HL-60 (cell line): Measurements from ENCODE around the gene KIAA1671.

Source experiments
- DNase-seq, 2 experiments: peaks; one replicate each; pipeline ENCODE4 v3.0.0-alpha.2; 2010 to 2020; ENCODE audit warnings: low read depth in 1 of 2, low spot score in 1 of 2
- H3K27ac ChIP-seq: fragments of 250-450 bp; sonication (Bioruptor Pico); replicated peaks from 2 replicates; pipeline ENCODE4 v1.5.1; 2020; ENCODE audit warnings: mild to moderate bottlenecking, moderate library complexity
- H3K27me3 ChIP-seq: fragments of 250-450 bp; sonication (Bioruptor Pico); 2 replicates; pipeline ENCODE4 v1.5.1; 2021; ENCODE audit warnings: mild to moderate bottlenecking, moderate library complexity; ENCODE audit not compliant: insufficient read depth, poor library complexity, severe bottlenecking
- H3K4me3 ChIP-seq: replicated peaks from 2 replicates; pipeline ENCODE4 v1.5.1; 2011; ENCODE audit warnings: mild to moderate bottlenecking, control low read depth, low read length; ENCODE audit not compliant: insufficient read depth
- CTCF ChIP-seq: IDR thresholded peaks from one replicate; pipeline ENCODE4 v1.5.1; 2011; ENCODE audit warnings: low read length, control low read depth, inconsistent platforms; ENCODE audit not compliant: insufficient read depth
- GABPA ChIP-seq: IDR thresholded peaks from 2 replicates; pipeline ENCODE4 v1.6.1; 2012; ENCODE audit warnings: low read depth
- POLR2AphosphoS5 ChIP-seq: IDR thresholded peaks from 2 replicates; pipeline ENCODE4 v1.6.1; 2012; ENCODE audit warnings: low read depth
- SPI1 ChIP-seq: IDR thresholded peaks from 2 replicates; pipeline ENCODE4 v1.6.1; 2012; ENCODE audit warnings: low read depth, mild to moderate bottlenecking, borderline replicate concordance
- TF ChIP-seq, protein P1 (sequence below): IDR thresholded peaks from 2 replicates; pipeline ENCODE4 v1.6.1; 2012; ENCODE audit warnings: low read depth; ENCODE audit not compliant: insufficient replicate concordance

The KIAA1671 gene

DNA sequence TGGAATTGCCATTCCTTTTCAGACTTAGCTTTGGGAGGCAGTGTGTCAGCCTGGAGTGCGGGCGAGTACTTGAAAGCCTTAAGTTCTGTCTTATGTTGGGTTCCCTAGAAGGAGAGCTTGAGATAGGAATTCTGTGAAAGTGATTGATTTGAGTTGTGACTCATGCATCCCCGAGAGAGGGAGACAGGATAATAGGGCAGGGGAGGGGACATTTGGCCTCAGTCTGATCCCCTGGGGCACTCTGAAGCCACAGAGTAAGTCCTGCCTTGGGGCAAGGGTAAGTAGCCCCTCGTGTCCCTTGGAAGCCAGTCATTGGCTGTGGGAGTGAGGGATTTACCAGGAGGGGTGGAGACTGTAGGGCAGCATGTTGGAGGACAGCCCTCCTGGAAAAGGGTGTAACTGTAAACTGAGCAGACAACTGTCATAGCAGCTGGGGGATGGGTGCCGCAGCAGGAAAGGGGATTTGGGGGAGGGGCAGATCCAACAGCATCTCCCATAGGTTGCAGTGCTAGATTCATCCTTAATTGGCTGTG is 44.0 kb downstream of the KIAA1671 start:
- Histone ChIP-seq H3K27me3 (peaks cover 2% of the 10 kb centered on the region), H3K27ac (no peak overlapping the region), H3K4me3 (no peak overlapping the region)
- no peak for DNase-seq
- TF ChIP-seq GABPA (no peak), SPI1 (no peak), CTCF (no peak)

DNA sequence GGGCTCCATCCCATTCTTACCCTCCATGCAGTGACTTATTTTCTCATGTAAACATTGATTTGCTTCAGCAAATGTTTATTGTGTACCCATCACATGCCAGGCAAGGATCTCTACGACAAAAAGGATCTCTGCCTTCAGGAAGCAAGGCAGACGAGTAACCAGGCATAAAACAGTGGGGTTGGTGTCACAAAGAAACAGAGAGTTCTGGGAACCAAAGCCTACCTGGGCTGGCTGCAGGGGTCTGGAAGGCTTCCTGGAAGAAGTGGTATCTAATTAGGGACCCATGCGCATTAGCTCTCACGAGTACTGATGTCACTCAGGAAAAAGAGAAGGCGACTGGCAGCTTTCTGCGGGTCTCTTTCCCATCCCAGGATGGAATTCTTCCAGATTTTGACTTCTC is 44.5 kb downstream of the KIAA1671 start:
- H3K4me3 ChIP-seq = no peak overlapping the region
- TF ChIP-seq CTCF = no peak
- no peak overlapping the region for H3K27ac ChIP-seq
- no peak for DNase-seq
- H3K27me3 ChIP-seq = peaks cover 2% of the 10 kb centered on the region

GRCh38 chr22:25000686-25001085 is 48.2 kb downstream of the KIAA1671 start:
- no peak for DNase-seq
- Histone ChIP-seq H3K27me3 (peaks cover 2% of the 10 kb centered on the region), H3K4me3 (no peak overlapping the region), H3K27ac (no peak overlapping the region)
- TF ChIP-seq, protein P1, sequence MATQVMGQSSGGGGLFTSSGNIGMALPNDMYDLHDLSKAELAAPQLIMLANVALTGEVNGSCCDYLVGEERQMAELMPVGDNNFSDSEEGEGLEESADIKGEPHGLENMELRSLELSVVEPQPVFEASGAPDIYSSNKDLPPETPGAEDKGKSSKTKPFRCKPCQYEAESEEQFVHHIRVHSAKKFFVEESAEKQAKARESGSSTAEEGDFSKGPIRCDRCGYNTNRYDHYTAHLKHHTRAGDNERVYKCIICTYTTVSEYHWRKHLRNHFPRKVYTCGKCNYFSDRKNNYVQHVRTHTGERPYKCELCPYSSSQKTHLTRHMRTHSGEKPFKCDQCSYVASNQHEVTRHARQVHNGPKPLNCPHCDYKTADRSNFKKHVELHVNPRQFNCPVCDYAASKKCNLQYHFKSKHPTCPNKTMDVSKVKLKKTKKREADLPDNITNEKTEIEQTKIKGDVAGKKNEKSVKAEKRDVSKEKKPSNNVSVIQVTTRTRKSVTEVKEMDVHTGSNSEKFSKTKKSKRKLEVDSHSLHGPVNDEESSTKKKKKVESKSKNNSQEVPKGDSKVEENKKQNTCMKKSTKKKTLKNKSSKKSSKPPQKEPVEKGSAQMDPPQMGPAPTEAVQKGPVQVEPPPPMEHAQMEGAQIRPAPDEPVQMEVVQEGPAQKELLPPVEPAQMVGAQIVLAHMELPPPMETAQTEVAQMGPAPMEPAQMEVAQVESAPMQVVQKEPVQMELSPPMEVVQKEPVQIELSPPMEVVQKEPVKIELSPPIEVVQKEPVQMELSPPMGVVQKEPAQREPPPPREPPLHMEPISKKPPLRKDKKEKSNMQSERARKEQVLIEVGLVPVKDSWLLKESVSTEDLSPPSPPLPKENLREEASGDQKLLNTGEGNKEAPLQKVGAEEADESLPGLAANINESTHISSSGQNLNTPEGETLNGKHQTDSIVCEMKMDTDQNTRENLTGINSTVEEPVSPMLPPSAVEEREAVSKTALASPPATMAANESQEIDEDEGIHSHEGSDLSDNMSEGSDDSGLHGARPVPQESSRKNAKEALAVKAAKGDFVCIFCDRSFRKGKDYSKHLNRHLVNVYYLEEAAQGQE = no peak
- TF ChIP-seq SPI1 (no peak), CTCF (no peak), POLR2AphosphoS5 (no peak), GABPA (no peak)

DNA sequence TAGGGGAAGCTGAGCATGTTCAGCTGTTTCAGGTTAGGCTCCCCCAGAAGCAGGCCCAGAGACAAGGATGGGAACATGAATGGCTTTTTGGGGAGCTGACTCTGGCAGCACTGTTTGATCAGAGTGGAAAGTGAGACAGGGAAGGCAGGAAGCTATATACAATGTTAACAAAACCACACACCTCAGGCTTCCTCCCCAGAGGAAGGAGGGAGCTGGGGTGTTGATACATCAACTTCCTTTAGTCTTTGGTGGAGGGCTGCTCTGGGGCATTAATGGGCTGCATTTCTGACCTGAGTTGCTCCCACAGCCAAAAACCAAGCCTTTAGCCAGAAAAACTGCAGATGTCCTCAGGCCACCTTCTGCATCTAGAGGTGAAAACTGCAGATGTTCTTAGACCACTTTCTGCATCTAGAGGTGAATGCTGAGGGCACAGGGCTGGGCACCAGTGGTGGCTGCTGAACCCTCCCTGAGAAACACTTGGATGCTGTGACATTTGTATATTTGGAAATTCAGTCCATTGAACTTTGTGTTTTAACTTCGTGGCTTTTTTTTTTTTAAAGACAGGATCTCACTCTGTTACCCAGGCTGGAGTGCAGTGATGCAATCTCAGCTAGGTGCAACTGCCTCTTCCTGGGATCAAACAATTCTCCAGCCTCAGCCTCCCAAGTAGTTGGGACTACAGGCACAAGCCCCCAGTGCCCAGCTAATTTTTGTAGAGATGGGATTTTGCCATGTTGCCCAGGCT is 49.9 kb downstream of the KIAA1671 start:
- H3K4me3 ChIP-seq = no peak overlapping the region
- DNase-seq = no peak
- peaks cover 2% of the 10 kb centered on the region for H3K27me3 ChIP-seq
- TF ChIP-seq GABPA (no peak), POLR2AphosphoS5 (no peak), SPI1 (no peak), CTCF (no peak)
- H3K27ac ChIP-seq = no peak overlapping the region
